Fibroblast of the conjunctiva (primary cell): Measurements from ENCODE around the gene TM9SF1.

Experiments used
- DNase-seq: peaks from one replicate; pipeline ENCODE4 v3.0.0-alpha.2; 2010; ENCODE audit warnings: low read depth

Gene TM9SF1

GRCh38 chr14:24178399-24179178, 16.7 kb downstream of the TM9SF1 start:
- DNase-seq: no peak

GRCh38 chr14:24177891-24178290, 17.4 kb downstream of the TM9SF1 start:
- DNase-seq: no peak

- DNase-seq: no peak
Observed at GRCh38 chr14:24177041-24177825, 18.0 kb downstream of the TM9SF1 start.

- no peak for DNase-seq
Observed at GRCh38 chr14:24176599-24176998, 18.6 kb downstream of the TM9SF1 start.

GRCh38 chr14:24172871-24173281, 22.4 kb downstream of the TM9SF1 start:
- DNase-seq: no peak

GRCh38 chr14:24172261-24172860, 22.9 kb downstream of the TM9SF1 start:
- DNase-seq: no peak

GRCh38 chr14:24171422-24172260, 23.6 kb downstream of the TM9SF1 start, which contains the start of gene REC8:
Gene REC8 (plus strand): TSS chr14:24172080. CDS start chr14:24172553, 473 bp downstream.
- peak; percentile 72 for DNase-seq

GRCh38 chr14:24167469-24168114, 27.6 kb downstream of the TM9SF1 start:
- no peak for DNase-seq

- DNase-seq: no peak
Observed at GRCh38 chr14:24165785-24166184, 29.5 kb downstream of the TM9SF1 start.

GRCh38 chr14:24164518-24164991, 30.7 kb downstream of the TM9SF1 start:
- DNase-seq: no peak

- no peak for DNase-seq
Observed at GRCh38 chr14:24162093-24162492, 33.1 kb downstream of the TM9SF1 start.

- DNase-seq: peak; percentile 92
Observed at GRCh38 chr14:24160850-24161804, 34.1 kb downstream of the TM9SF1 start, which contains the start of gene IRF9. Gene IRF9 (plus strand): TSS chr14:24161265. CDS start chr14:24162145, 880 bp downstream.

- DNase-seq: no peak
Observed at GRCh38 chr14:24160499-24160849, 34.8 kb downstream of the TM9SF1 start.

GRCh38 chr14:24159777-24160498, 35.3 kb downstream of the TM9SF1 start:
- no peak for DNase-seq

GRCh38 chr14:24157331-24157730, 37.9 kb downstream of the TM9SF1 start:
- DNase-seq: no peak

GRCh38 chr14:24156840-24157239, 38.4 kb downstream of the TM9SF1 start:
- no peak for DNase-seq

GRCh38 chr14:24155100-24155499, 40.1 kb downstream of the TM9SF1 start:
- DNase-seq: no peak

- DNase-seq: no peak
Observed at GRCh38 chr14:24151404-24152080, 43.7 kb downstream of the TM9SF1 start.

GRCh38 chr14:24150993-24151392, 44.2 kb downstream of the TM9SF1 start:
- no peak for DNase-seq
